ENCODE measurements around the gene EPN1. TPM values are rescaled to one million over a fixed set of nuclear protein-coding genes. Genes with fewer than 3 reads are reported as not detected.

Gene EPN1
- total and polyA plus RNA-seq, 2 of the 13 experiments (the other 11 are each of a cell fraction or from before 2014, with no cell fraction given) = 28.9 to 31.7 TPM

DNA sequence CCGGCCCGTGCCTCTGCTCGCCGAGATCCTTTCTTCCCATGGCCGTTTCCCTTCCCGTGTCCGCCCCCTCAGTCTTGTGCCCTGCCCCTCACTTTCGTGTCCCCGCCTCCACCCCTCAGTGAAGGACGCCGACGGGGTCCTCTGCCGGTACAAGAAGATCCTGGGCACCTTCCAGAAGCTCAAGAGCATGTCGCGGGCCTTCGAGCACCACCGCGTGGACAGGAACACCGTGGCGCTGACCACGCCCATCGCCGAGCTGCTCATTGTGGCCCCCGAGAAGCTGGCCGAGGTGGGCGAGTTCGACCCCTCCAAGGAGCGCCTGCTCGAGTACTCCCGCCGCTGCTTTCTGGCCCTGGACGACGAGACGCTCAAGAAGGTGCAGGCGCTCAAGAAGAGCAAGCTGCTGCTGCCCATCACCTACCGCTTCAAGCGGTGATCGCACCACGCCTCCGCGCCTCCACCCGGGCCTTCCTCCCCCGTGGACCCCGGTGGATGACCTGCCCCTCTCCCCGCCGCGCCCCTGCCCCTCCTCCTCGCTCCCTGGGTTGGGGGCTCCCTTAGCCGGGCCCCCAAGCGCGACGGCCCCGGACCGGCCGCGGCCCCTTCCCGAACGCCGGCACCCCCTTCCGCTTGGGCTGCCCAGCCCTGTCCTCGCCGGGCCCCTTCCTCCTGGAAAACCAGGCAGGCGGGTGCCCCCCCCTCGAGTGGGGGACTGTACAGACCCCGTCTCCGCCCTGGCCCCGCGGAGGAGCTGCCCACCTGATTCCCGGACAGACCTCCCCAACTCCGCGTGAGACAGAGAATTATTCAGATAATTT, 22.5 kb upstream of the EPN1 start (continued):
- TF ChIP-seq, protein P1, sequence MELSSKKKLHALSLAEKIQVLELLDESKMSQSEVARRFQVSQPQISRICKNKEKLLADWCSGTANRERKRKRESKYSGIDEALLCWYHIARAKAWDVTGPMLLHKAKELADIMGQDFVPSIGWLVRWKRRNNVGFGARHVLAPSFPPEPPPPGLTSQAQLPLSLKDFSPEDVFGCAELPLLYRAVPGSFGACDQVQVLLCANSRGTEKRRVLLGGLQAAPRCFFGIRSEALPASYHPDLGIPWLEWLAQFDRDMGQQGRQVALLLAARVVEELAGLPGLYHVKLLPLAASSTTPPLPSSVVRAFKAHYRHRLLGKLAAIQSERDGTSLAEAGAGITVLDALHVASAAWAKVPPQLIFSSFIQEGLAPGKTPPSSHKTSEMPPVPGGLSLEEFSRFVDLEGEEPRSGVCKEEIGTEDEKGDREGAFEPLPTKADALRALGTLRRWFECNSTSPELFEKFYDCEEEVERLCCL (CRISPR knock-in tag; IDR thresholded peaks at IDR 0.05; ENCODE audit: borderline replicate concordance) = no peak
- no peak for TF ChIP-seq FOSL2 (CRISPR knock-in tag; IDR thresholded peaks at IDR 0.05)
- TF ChIP-seq CENPX (CRISPR knock-in tag; IDR thresholded peaks at IDR 0.05) = no peak
- no peak for TF ChIP-seq ZFP41 (CRISPR knock-in tag; IDR thresholded peaks at IDR 0.05; ENCODE audit: borderline replicate concordance)

DNA sequence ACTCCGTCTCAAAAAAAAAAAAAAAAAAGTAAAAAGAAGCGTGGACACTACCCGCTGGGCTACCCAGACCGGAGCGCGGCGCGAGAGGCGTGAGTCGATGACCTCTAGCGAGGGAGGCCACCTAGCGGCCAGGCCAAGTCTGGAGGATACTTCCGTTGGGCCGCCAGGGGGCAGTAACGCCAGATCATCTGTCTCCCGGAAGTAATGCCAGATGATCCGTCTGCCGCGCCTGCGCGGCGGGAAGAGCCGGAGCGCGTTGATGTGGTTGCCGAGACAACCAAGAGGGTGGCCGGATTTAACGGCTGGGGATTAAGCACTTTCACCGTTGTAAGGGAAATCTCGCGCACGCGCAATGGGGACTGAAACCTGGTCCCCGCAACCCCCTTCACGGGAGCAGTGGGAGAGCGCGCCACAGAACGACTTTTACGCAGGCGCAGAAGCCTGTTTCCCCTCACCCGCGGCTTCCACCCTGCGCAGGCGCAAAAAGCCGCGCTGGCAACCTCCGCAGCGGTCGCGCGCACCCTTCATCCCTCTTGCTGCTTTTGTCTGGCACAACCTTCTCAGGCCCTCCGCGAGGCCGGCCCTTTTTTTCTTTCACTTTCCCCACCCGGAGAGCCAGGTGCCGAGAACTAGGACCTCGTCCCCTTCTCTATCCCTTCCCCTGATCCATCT, 21.2 kb upstream of the EPN1 start:
- peaks cover 32% of the 10 kb centered on the region for H3K4me1 ChIP-seq (ENCODE audit: insufficient read depth, low read length)
- under 1% methylated on average over 43 of the region's 57 CpGs for WGBS (ENCODE audit: low lambda C conversion rate)
- intact Hi-C loops (cut with micrococcal nuclease; ENCODE audit: unreplicated experiment) = no loop called here
- DNase-seq (ENCODE audit: low spot score) (peak; percentile 97), FAIRE-seq (no peak), ATAC-seq (peak; percentile 47)
- peaks cover 0 to 2% of the 10 kb centered on the region in 2 experiments; a peak in 3 of 5 replicates for H3K36me3 ChIP-seq (replicated peaks in 1 of 2; ENCODE audit: control insufficient read depth in 1 of 2, insufficient read depth in 2 of 2, low read length in 2 of 2)
- peak overlapping the region; percentile 99 for H3K27ac ChIP-seq (ENCODE audit: extremely low read length, insufficient read depth, low read length)
- H2AFZ ChIP-seq (ENCODE audit: low read length) = no peak overlapping the region
- peak overlapping the region; percentile 85 to 99 (median 97) for H3K4me3 ChIP-seq (replicated peaks in 1 of 3; ENCODE audit: insufficient read depth in 1 of 3, low read depth in 2 of 3, low read length in 3 of 3)
- peaks cover 34% of the 10 kb centered on the region for H4K20me1 ChIP-seq (ENCODE audit: insufficient read depth, low read length)
- H3K27me3 ChIP-seq (ENCODE audit: control insufficient read depth in 1 of 2, insufficient read depth in 2 of 2, low read length in 2 of 2) = no peaks in the 10 kb centered on the region; a peak in 1 of 5 replicates
- POLR2A ChIA-PET = interaction anchor here (0.7 to 2.1 kb wide), 26 partner anchors 9 to 1464 kb away, joined by 3 to 27 read pairs (median 6); partner anchors contain the start of genes EPN1, FIZ1, HSPBP1 and ISOC2
- TSS peak; percentile 82 for BruUV-seq (replicated peaks)
- peak overlapping the region; percentile 99 for H3K9ac ChIP-seq (ENCODE audit: insufficient read depth, low read depth, low read length)
- CTCF ChIA-PET (ENCODE audit: low intra/inter-chr PET ratio, low total read pairs) = interaction anchor here (0.7 to 2.3 kb wide), 4 partner anchors 9 to 21 kb away, joined by 3 to 21 read pairs (median 6); no protein-coding TSS in a partner anchor
- no peaks in the 10 kb centered on the region for H3K9me3 ChIP-seq (ENCODE audit: low read length)
- H3K4me2 ChIP-seq (ENCODE audit: low read depth, low read length) = peak overlapping the region; percentile 91
- H3K79me2 ChIP-seq (ENCODE audit: insufficient read depth, low read length) = peaks cover 35% of the 10 kb centered on the region
- in situ Hi-C loops (cut with HindIII; ENCODE audit: extremely low pct_ligation_motif_present, low pct_unique_long_range_greater_than_20kb) = no loop called here
- 0 out of 2 replicates have a peak, but pooled peaks have one; percentile 27 for TF ChIP-seq AHR (CRISPR knock-in tag; IDR thresholded peaks at IDR 0.05)
- TF ChIP-seq, protein P2, sequence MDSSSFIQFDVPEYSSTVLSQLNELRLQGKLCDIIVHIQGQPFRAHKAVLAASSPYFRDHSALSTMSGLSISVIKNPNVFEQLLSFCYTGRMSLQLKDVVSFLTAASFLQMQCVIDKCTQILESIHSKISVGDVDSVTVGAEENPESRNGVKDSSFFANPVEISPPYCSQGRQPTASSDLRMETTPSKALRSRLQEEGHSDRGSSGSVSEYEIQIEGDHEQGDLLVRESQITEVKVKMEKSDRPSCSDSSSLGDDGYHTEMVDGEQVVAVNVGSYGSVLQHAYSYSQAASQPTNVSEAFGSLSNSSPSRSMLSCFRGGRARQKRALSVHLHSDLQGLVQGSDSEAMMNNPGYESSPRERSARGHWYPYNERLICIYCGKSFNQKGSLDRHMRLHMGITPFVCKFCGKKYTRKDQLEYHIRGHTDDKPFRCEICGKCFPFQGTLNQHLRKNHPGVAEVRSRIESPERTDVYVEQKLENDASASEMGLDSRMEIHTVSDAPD (CRISPR knock-in tag; IDR thresholded peaks at IDR 0.05) = no peak
- no peak for TF ChIP-seq ZFP62 (CRISPR knock-in tag; IDR thresholded peaks at IDR 0.05)
- peak; percentile 79 for TF ChIP-seq HDAC2 (CRISPR knock-in tag; IDR thresholded peaks at IDR 0.05)
- TF ChIP-seq AGO1 (IDR thresholded peaks at IDR 0.05; ENCODE audit: low read depth, low read length, poor library complexity, severe bottlenecking) = peak; percentile 36
- TF ChIP-seq, protein P3, sequence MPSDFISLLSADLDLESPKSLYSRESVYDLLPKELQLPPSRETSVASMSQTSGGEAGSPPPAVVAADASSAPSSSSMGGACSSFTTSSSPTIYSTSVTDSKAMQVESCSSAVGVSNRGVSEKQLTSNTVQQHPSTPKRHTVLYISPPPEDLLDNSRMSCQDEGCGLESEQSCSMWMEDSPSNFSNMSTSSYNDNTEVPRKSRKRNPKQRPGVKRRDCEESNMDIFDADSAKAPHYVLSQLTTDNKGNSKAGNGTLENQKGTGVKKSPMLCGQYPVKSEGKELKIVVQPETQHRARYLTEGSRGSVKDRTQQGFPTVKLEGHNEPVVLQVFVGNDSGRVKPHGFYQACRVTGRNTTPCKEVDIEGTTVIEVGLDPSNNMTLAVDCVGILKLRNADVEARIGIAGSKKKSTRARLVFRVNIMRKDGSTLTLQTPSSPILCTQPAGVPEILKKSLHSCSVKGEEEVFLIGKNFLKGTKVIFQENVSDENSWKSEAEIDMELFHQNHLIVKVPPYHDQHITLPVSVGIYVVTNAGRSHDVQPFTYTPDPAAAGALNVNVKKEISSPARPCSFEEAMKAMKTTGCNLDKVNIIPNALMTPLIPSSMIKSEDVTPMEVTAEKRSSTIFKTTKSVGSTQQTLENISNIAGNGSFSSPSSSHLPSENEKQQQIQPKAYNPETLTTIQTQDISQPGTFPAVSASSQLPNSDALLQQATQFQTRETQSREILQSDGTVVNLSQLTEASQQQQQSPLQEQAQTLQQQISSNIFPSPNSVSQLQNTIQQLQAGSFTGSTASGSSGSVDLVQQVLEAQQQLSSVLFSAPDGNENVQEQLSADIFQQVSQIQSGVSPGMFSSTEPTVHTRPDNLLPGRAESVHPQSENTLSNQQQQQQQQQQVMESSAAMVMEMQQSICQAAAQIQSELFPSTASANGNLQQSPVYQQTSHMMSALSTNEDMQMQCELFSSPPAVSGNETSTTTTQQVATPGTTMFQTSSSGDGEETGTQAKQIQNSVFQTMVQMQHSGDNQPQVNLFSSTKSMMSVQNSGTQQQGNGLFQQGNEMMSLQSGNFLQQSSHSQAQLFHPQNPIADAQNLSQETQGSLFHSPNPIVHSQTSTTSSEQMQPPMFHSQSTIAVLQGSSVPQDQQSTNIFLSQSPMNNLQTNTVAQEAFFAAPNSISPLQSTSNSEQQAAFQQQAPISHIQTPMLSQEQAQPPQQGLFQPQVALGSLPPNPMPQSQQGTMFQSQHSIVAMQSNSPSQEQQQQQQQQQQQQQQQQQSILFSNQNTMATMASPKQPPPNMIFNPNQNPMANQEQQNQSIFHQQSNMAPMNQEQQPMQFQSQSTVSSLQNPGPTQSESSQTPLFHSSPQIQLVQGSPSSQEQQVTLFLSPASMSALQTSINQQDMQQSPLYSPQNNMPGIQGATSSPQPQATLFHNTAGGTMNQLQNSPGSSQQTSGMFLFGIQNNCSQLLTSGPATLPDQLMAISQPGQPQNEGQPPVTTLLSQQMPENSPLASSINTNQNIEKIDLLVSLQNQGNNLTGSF (CRISPR knock-in tag; IDR thresholded peaks at IDR 0.05) = 0 out of 2 replicates have a peak, but pooled peaks have one; percentile 23
- TF ChIP-seq ZNF598 (CRISPR knock-in tag; IDR thresholded peaks at IDR 0.05; ENCODE audit: borderline replicate concordance) = 0 out of 2 replicates have a peak, but pooled peaks have one; percentile 37
- TF ChIP-seq KDM1A (CRISPR knock-in tag; IDR thresholded peaks at IDR 0.05) = 0 out of 2 replicates have a peak, but pooled peaks have one; percentile 49
